ENCODE measurements around the gene GPRC5C. TPM values are rescaled to one million over a fixed set of nuclear protein-coding genes. Genes with fewer than 3 reads are reported as not detected.

GPRC5C gene
- total RNA-seq, 1 experiment from 2014 or later = 15.5 TPM

GRCh38 chr17:74451557-74451956, 19.7 kb downstream of the GPRC5C start:
- peaks cover 32 to 44% of the 10 kb centered on the region in 2 experiments for H3K4me1 Mint-ChIP-seq
- no CpG with 5 or more reads among the region's 6 CpGs for WGBS (ENCODE audit: extremely low coverage, insufficient read length, low lambda C conversion rate)
- no peaks in the 10 kb centered on the region for H3K79me2 ChIP-seq (ENCODE audit: insufficient read depth, low read length)
- H4K5ac ChIP-seq (ENCODE audit: insufficient read length, low read depth, low read length) = no peak overlapping the region
- no peak for DNase-seq
- peaks cover 11% of the 10 kb centered on the region; the same call in 1 of the 2 replicates for H3K27me3 ChIP-seq (ENCODE audit: insufficient read depth, low read length)
- H3K14ac ChIP-seq (ENCODE audit: insufficient read depth, low read length) = no peak overlapping the region
- no peak overlapping the region for H2AK5ac ChIP-seq (ENCODE audit: insufficient read length, low read length)
- no peaks in the 10 kb centered on the region for H3K9me3 Mint-ChIP-seq
- peaks cover 6% of the 10 kb centered on the region; the same call in 1 of the 2 replicates for H3K4me1 ChIP-seq (ENCODE audit: insufficient read depth, low read length)
- no peak overlapping the region for H3K4me2 ChIP-seq (ENCODE audit: insufficient read depth, insufficient read length, low read length)
- no peak overlapping the region for H4K8ac ChIP-seq (replicated peaks; ENCODE audit: insufficient read length, low read depth, low read length)
- no peak overlapping the region for H2BK15ac ChIP-seq (ENCODE audit: low read depth, low read length)
- H2BK120ac ChIP-seq (ENCODE audit: low read depth, low read length, poor library complexity, severe bottlenecking) = no peak overlapping the region
- H3K36me3 Mint-ChIP-seq (ENCODE audit: insufficient read depth in 1 of 3, low read depth in 3 of 3) = peaks cover 0 to 12% (median 2%) of the 10 kb centered on the region in 3 experiments; a peak in 1 of 7 replicates
- H3K9me3 ChIP-seq (ENCODE audit: control insufficient read depth, low read depth, low read length) = no peaks in the 10 kb centered on the region
- no peak overlapping the region for H3K4ac ChIP-seq (ENCODE audit: low read depth, low read length)
- H3K56ac ChIP-seq (ENCODE audit: insufficient read length, low read depth, low read length) = no peak overlapping the region
- H2AFZ ChIP-seq (ENCODE audit: low read length) = no peak overlapping the region
- no peak overlapping the region for H4K91ac ChIP-seq (ENCODE audit: insufficient read length, low read depth, low read length)
- TF ChIP-seq CTCF (conservative IDR thresholded peaks at IDR 0.05) = no peak
- H3K9ac ChIP-seq (ENCODE audit: extremely low read depth, insufficient read length, low read length) = no peak overlapping the region
- H3K18ac ChIP-seq (ENCODE audit: insufficient read length, low read depth, low read length) = no peak overlapping the region
- H4K20me1 ChIP-seq (ENCODE audit: control insufficient read depth, insufficient read depth, insufficient read length) = no peaks in the 10 kb centered on the region
- H2BK12ac ChIP-seq (ENCODE audit: insufficient read length, low read depth, low read length) = no peak overlapping the region
- peaks cover 7% of the 10 kb centered on the region for H3K23me2 ChIP-seq (ENCODE audit: insufficient read length, low read depth, low read length, poor library complexity, severe bottlenecking)
- H3K23ac ChIP-seq (ENCODE audit: insufficient read length, low read depth, low read length) = no peak overlapping the region
- H2BK5ac ChIP-seq (ENCODE audit: insufficient read length, low read length) = no peak overlapping the region
- H3K79me1 ChIP-seq (ENCODE audit: insufficient read depth, low read depth, low read length, poor library complexity, severe bottlenecking) = no peaks in the 10 kb centered on the region
- H3K27me3 Mint-ChIP-seq (ENCODE audit: low read depth) = peaks cover 53% of the 10 kb centered on the region
- H3K27ac Mint-ChIP-seq = no peak overlapping the region
- no peak overlapping the region for H3T11ph ChIP-seq (ENCODE audit: low read length)
- no peak overlapping the region for H2BK20ac ChIP-seq (ENCODE audit: low read depth, low read length, poor library complexity, severe bottlenecking)
- no peak overlapping the region for H3K4me3 Mint-ChIP-seq
- no peak overlapping the region for H3K27ac ChIP-seq (ENCODE audit: insufficient read length, low read depth, low read length)

Measured in H9 (cell line).